Activated CD4-positive, alpha-beta T cell treated with anti-CD3 and anti-CD28 coated beads, Interleukin-2, amount 50 U/mL, for 24 hours (primary cell): ENCODE results near the gene DSE.

Source experiments
- DNase-seq, 2 donors: peaks; one replicate each; pipeline ENCODE4 v3.0.0-alpha.2; 2020; ENCODE audit warnings: low read depth in 1 of 2, low spot score in 1 of 2

DSE gene

DNA sequence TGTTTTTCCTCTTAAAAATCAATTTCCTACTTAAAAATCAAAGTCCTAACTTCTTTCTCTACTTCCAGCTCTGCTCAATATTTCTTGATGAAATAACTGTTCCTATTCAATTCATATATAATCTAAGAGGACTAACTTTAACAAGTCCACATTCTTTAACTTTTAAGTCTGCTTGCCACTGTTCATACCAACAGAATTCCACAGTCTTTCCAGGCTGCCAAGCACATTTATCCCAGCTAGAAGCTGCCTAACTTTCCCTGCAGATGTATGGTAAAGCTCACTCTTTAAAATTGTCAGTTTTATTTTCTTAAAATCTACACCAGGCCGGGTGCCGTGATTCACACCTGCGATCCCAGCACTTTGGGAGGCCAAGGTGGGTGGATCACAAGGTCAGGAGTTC lies 102.0 kb downstream of the DSE start:
- DNase-seq = no peak

- DNase-seq = no peak
Measured at GRCh38 chr6:116475141-116475540, 104.4 kb downstream of the DSE start.

GRCh38 chr6:116476002-116476678 lies 105.4 kb downstream of the DSE start:
- no peak for DNase-seq

DNA sequence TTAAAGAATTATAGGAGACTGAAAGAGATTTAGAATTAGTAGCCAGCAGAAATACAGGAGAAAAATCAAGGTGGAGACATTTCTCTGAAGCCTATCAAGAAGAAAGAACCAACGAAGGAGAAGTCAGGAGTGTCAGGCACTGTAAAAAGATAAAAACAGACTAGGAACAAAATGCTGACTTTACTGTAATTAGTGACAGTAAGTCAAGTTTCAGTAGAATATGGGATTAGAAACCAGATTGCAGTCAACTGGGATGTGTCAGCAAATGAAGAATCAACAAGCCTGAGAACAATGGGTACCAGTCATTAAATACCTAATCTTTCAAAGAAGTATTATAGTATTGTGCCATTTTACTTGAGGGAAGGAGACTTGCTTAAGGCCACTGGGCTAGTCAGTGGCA lies 112.0 kb downstream of the DSE start:
- no peak for DNase-seq

GRCh38 chr6:116483616-116484015 lies 112.9 kb downstream of the DSE start:
- DNase-seq = no peak

- no peak for DNase-seq
Measured at GRCh38 chr6:116485559-116486184, 114.9 kb downstream of the DSE start.

DNA sequence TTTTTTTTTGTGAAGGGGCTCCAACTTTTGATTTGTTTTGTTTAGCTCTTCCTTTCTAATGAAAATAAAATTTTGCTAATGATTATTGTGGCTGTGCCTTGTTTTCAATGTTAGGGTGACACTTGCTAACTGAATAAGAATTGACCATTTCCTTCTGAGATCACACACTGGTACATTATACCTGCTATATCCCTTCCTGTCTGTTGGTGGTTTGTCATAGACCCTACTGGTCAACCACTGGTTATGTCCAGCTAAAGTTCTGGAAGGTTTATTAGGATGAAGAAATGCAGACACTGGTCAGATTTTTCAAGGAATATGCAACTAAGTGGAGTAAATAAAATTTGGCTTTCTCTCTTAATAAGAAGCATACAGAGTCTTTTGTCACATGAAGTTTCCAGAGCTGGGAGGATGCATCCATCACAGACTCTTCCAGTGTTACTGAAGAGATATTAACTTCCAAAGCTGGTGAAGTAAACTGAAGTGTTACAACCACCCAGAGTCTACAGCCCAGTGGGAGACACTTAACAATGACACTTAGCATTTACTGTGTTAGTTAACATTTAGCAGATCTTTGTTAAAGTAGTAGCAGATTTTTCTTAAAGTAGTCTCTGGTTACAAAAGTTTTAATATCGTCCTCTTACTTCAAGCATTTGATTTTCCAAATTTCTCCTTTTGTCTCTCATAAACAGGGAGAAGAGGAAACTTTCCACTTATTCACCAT lies 121.0 kb downstream of the DSE start:
- no peak for DNase-seq

- DNase-seq = no peak
Measured at GRCh38 chr6:116492331-116493067, 121.8 kb downstream of the DSE start.
